Raji (cell line): ENCODE data around the gene TNS3.

ENCODE experiments used
- POLR2A ChIP-seq: IDR thresholded peaks from 2 replicates; pipeline ENCODE4 v1.6.1; 2011; ENCODE audit warnings: low read depth, low read length, control low read depth; ENCODE audit not compliant: insufficient read depth

The TNS3 gene

GRCh38 chr7:47456210-47456955, 125.5 kb downstream of the TNS3 start:
- no peak for TF ChIP-seq POLR2A

DNA sequence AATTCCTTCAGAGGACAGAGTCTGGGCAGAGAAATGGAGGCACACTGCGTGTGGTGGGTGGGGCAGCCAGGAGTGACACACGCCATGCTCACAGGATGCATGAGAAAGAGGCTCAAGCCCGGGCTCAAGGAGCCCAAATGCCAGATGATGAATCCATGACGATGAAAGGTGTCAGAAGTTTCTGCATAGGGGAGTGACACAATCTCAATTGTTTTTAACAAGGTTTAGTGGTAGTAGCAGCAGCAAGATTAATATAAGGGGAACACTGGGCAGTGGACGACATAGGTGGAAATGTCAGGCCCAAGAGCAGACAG, 126.1 kb downstream of the TNS3 start:
- no peak for TF ChIP-seq POLR2A

DNA sequence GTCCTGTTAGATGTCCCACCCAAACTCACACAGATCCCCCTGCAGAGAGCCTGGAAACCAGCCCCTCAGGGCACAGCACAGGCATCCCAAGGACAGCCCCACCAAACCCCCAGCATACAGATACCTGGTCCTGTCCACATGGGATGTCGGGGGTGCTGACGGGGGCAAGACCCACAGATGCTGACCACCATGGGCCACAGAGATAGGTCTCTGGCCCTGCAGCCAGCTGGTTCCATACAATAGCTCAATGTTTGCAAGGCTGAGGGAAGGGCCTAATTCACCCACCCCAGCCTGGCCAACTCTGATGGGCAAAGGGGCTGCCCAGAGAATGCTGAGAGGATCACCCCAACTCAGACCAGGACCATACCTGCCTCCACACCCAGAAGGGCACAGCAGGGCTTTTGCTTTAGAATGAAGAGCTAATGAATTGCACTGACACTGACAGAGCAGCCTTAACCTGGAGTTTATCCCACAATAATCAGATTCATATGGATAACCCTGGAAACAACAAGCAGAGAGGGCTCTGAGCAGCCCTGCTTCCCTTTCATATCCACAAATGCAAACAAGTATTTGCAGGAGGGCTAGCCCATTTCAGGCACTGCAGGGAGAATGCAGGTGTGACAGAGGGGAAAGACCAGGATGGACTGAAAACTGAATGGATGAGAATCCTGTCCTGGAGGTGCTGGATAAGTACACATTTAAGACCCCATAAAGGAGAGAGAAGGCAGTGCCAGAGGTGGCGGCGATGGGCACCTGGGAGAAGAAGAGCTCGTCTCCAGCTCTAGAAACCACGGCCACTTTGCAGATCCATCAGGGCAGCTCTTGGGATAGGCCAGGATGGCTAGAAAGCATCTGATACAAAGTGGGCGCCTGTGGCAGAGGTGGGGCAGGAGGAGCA, 126.7 kb downstream of the TNS3 start:
- TF ChIP-seq POLR2A, result no peak

DNA sequence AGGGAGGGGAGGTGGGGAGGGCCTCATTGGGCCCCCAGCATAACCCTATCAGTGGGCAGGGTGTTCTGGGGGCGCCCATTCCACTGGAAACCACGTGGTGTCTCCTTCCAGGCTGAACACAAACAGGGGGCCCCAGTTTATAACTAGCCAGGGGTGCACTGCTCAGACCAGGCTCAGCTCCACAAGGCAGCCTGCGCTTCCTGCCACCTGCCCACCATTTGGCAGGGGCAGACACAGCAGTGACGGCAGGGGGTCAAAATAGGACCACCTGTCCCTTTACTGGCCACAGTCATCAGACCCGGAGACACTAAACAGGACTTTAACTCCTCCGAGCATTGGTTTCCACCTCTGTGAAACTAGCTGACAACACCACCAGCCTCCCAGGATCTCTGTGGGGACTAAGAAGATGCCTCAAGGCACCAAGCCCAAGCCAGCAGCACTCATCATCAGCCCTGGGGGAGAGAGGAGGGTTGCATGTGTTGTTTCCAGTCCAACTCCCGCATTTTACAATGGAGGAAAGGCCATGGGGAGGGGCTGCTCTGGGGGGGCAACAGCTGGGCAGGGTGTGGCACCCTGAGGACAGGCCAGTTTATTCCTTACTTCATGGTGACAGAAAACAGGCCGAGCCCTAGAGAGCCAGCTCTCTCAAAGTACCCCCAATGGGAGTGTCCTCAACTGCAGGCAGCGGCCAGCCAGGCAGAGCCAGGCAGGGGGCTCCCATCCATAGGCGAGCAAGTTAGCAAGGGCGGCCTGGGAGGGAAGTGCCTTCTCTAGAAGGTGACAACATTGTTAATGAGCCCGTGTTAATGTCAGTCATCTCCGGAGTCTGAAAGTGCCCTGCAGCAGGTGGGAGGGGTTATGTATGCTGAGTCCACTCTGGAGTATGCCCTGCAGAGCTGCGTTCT, 127.6 kb downstream of the TNS3 start:
- TF ChIP-seq POLR2A, result no peak

DNA sequence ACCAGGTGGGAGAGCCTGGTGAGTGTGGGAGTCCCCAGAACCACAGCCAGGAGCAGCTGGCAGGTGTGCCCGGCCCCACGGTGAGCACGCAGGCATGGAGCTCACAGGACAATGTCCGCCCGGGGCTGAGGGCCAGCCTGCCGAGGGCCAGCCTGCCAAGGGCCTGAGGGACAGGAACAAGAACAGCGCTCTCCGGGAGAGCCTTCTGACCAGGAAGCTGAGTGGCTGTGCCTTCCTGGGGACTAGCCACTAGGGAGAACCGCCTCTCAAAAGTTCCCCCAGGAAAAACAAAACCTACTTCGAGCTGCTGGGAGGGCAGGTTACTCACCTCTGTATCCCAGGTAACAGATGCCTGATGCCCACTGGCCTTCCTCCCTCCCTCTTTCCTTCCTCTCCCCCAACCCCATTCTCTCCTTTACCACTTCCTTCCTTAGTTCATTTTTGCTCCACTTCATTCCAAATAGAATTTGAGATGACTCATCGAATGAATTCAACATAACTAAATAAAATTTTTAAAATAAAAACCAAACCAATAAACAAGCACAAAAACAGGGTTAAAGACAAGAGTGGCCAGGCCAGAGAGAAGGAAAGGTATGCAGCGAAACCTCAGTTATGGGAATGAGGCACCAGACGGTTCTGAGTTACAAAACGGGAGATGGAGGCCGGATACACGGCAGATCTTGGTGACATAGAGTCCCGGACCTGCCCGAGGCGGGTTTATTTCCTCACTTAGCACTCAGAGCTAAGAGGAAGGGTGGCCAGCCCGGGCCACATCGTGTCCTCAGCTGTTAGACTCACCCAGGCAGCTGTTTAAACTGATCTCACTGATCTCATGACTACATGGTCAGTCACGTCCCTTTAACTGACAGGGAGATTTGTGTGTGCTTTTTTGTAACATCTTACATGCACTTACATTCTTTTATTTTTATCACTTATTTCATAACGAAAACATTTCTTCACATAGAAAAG, 128.5 kb downstream of the TNS3 start:
- no peak for TF ChIP-seq POLR2A

GRCh38 chr7:47452715-47453092, 129.2 kb downstream of the TNS3 start:
- no peak for TF ChIP-seq POLR2A

- no peak for TF ChIP-seq POLR2A
Observed at GRCh38 chr7:47452295-47452694, 129.6 kb downstream of the TNS3 start.

DNA sequence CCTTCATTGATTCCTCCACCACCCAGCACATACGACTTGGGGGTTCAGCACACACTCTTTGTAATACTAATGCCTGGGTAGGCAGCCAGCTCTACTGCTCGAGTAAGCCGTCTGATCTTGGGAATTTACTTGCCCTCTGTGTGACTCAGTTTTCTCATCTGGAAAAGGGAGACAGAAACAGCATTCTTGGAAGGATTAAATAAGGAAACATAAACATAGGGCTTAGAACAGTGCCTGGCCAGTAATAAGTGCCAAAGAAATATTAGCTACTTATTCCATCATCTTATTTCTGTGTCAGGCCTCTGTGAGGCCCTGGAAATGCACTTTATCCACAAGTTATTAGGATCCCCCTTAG, 130.1 kb downstream of the TNS3 start:
- TF ChIP-seq POLR2A, result no peak

GRCh38 chr7:47449810-47450590, 131.9 kb downstream of the TNS3 start:
- no peak for TF ChIP-seq POLR2A

- no peak for TF ChIP-seq POLR2A
Observed at GRCh38 chr7:47448971-47449370, 132.9 kb downstream of the TNS3 start.

DNA sequence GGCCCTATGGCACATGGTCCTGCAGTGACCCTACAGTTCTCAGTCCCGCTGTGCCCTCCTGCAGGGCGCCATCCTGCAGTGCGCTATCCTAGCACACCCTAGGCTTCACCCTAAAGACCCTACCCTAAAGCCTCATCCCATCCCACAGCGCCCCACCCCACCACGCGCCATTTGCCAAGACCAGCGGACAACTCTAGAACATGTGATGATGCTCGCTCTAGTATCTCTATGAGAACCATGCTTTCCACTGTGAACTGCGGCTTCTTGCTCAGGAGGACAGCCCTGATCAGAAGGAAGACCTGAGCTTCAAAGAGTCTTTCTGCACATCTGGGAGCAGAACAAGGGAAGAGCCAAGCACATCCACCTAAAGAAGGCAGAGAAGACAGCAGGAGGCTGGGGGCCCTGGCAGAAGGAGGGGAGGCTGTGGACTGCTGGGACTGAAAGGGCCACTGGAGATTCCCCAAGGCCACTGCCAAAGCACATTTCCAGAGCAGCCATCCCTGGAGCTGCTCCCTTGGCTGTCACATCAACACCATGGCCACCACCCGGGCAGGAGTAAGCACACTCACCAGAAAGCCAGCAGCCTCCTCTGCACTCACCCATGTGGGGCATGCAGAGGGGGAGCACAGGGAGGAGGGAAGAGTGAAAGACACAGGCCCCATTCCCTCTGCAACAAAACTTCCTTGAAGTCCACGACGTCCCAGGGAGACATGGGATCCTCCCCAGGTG, 134.1 kb downstream of the TNS3 start:
- TF ChIP-seq POLR2A, result no peak

DNA sequence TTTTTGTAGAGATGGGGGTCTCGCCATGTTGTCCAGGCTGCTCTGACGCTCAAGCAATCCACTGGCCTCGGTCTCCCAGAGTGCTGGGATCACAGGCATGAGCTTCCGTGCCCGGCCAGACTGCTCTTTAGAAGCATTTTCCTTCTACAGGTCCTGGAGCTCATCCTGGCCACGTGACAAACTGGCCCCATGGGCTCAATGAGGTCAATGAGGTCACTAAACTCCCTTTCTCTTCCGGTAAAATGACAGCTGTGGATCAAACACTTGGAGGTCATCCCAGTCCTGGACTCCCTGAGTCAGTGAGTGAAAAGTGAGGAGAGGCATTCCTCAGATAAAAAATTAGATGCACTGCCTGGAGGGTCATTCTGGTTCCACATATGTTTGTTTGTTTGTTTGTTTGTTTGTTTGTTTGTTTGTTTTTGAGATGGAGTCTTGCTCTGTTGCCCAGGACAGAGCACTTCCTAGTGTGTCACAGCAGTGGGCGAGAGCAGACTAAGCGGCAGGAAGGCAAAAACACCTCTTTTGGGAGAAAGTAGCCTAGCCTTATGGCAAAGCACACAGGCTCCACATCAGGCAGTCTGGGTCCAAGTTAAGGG, 134.9 kb downstream of the TNS3 start:
- no peak for TF ChIP-seq POLR2A
